HG03060 (cell line): Measurements from ENCODE around the gene CAMKK2.
"Not testable (repeated sequence)": the region's sequence is repeated elsewhere in the genome, so short reads cannot be mapped to it uniquely, and the experiment has no call there.

Experiments
- ATAC-seq: cut with Tn5 transposase; IDR thresholded peaks from one replicate; pipeline ENCODE4 v1.9.1; 2021; ENCODE audit warnings: low read depth, moderate number of reproducible peaks; ENCODE audit not compliant: unreplicated experiment

Gene CAMKK2

DNA sequence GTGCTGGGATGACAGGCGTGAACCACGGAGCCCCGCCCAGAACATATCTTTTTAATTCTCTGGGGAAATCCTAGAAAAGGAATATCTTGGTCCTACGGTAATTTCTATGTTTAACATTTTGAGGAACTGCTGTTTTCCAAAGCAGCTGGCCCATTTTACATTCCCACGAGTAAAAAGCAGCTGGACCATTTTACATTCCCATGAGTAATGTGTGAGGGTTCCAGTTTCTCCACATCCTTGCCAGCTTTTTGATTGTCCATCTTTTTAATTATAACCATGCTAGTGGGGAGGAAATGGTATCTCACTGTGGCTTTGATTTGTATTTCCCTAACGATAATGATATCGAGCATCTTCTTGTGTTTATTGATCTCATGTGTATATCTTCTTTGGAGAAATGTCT lies 91.0 kb downstream of the CAMKK2 start:
- no peak for ATAC-seq

DNA sequence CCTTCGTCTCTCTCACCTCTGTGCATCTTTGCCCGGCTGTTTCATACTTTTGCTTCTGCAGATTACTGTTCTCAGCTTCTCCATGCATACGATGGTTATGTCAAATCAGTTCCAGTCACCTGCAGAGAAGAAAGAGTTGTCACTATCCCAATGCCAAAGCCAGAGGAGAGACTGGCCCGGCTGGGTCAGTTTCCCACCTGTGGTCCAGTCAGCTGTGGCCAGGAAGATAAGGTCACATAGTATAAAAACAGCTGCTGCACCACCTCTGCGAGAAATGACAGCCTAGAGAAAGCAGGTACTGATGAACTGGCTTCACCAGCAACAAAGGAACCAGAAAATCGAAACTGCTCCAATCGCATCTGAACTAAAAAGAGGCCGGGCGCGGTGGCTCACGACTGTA lies 93.0 kb downstream of the CAMKK2 start:
- ATAC-seq: no peak

DNA sequence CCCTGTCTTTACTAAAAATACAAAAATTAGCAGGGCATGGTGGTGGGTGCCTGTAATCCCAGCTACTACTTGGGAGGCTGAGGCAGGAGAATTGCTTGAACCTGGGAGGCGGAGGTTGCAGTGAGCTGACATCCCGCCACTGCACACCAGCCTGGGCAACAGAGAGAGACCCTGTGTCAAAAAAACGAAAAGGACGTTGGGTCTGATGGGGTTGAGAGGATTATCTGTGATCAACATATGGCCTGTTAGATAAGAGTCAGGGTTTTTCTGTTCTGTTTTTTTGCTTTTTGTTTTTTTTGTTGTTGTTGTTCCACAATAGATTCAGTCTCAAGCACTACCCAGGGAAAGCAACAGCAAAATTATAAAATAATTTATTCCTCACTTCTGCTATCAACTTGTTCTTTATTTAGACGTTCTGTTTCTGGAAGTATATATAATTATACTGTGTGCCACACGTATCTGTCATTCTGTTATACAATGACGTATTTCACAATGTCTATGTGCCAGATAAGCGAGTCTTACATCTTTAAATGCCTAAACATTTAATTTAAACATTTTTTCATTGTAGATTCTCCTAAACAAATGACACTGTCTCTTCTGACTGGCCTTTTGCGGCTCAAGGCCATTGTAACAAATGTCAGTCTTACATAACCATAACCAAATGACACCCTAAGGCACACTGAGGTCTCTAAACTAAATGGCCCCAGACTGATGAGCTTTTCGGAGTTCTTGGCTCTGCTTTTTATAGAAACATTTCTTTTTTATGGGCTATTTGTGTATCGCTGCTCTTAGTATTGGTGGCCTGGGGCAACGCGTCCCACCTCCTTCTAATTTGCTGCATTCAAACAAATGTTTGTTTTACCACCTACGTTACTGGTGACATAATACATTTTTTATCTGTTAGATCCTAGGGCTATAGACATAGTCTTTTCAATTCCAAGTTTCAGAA lies 93.8 kb downstream of the CAMKK2 start:
- ATAC-seq: no peak

DNA sequence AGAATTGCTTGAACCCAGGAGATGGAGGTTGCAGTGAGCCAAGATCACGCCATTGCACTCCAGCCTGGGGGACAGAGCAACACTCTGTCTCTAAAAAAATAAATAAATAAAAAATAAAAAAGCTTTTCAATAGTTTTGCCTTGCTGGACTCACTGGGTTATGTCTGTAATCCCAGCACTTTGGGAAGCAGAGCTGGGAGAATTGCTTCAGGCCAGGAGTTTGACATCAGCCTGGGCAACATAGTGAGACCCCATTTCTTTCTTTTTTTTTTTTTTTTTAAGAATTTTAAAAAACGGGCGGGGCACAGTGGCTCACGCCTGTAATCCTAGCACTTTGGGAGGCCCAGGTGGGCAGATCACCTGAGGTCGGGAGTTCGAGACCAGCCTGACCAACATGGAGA lies 95.4 kb downstream of the CAMKK2 start:
- ATAC-seq: not testable (repeated sequence)

DNA sequence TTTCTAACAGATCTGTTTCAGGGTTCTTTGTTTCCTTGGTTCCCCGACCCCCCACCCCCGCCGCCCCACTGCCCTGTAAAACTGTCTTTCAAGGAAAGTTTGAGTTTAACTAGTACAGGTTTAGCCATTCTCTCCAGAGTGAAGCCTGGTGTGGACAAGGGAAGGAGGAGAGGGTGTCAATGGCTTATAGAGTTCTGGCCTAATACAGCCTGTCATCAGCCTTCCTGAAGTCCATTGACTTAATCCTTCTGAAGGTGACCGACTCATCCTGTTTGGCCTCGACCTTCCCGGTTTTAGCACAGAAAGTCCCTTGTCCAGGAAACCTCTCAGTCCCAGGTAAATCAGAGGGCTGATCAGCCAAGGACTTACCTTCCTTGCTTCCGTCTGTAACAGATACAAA lies 97.6 kb downstream of the CAMKK2 start:
- ATAC-seq: no peak

DNA sequence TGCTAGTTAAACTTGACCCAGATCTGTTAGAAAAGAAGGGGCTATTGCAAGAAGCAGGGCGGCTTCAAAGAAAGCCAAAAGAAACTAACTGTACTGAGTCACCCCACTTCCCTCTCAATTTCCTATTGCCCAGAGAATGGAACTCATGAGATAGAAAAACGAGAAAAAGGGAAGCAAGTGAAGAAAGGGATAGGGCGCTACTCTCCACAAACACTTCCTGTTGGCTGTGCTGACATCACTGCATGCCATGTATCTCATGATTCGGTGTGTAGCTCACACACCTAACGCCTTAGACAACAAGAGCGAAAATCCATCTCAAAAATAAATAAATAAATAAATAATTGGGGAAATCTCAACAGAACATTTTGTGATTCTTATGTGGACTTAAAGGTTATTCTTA lies 99.6 kb downstream of the CAMKK2 start:
- no peak for ATAC-seq

DNA sequence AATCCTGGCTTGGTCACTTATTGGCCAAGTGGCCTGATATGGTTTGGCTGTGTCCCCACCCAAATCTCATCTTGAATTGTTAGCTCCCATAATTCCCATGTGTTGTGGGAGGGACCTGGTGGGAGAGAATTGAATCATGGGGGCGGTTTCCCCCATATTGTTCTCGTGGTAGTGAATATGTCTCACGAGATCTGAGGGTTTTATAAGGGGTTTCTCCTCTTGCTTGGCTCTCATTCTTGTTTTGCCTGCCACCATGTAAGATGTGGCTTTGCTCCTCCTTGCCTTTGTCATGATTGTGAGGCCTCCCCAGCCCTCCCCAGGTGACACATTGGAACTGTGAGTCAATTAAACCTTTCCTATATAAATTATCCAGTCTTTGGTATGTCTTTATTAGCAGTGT lies 105.4 kb downstream of the CAMKK2 start:
- no peak for ATAC-seq

DNA sequence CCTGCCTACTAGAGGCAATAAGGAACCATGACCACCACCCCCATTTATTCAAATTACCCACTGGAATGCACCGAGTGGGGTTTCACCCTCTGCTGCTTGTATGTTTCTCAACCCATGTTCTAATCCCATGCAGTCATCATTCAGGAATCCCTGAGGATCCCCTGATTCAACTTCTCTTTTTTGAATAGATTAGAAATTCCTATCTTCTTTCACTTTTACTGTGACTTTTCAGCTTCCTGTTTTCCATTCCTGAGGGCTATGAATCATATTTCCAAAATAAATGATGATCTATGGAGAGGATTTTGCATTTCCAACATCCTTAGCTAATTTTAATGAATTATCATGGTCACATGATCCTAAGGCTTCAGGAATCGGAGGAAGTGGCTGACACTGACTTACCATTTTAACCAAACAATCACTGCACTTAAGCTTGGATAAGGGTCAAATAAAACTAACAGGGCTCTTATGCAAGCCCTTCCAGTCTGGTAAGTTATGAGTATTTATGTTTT lies 105.9 kb downstream of the CAMKK2 start:
- ATAC-seq: no peak

DNA sequence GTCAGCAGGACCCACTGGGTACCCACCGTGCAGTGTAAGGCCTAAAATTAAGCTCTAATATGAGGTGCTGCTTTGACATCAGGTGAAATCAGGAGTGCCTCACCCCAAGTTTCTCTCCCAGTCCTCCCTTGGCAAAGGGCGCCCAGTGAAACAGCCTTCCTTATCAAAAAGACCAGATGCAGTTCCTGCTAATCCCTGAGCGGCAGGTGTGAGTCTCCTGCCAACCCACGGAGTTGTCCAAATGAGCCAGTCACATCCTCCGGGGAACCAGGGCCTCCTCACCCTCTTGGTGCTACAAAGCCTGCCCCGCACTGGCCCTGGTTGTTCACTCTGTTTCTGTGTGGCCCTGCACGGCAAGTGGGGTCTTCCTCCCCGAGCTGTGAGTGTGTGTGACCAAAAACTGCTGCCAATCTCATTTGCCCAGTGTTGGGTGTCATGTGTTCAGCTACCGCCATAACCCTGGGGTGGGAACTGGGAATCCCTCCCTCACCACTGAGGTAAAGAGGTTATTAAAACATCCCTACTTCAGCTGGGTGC lies 106.8 kb downstream of the CAMKK2 start:
- ATAC-seq: no peak

DNA sequence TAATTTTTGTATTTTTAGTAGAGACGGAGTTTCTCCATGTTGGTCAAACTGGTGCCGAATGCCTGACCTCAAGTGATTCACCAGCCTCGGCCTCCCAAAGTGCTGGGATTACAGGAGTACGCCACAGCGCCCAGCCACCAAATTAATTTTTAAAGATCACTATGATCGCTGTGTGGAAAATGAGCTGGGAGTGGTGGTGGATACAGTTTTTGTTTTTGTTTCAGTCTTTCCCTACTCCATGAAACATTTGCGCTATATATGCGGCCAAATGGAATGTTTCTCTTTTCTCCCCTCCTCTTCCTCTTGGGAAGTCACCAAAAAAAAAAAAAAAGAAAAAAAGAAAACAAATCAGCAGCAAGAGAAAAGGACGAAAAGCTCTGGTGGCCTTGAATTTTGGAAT lies 107.4 kb downstream of the CAMKK2 start:
- ATAC-seq: no peak

DNA sequence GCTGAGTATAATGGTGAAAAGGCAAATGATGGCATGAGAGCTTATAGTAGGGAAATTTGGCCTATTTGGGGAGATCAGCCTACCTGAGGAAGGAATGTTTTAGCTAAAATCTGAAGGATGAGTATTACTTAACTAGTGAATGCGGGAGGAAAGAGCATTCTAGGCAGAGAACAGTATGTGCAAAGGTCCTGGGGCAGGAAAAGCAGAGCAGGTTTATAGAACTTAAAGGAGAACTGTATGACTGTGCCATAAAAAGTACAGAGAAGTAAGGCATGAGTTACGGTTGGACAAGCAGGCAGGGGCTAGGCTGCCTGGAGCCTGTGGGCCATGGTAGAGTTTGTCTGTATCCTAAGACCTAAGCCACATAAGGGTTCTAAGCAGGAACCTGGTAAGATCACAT lies 108.3 kb downstream of the CAMKK2 start:
- ATAC-seq: no peak
